ENCODE measurements around the gene PARS2. TPM values are rescaled to one million over a fixed set of nuclear protein-coding genes. Genes with fewer than 3 reads are reported as not detected.

The PARS2 gene
- total RNA-seq, 2 experiments from 2014 or later, result 5.3 to 7.6 TPM

- Histone ChIP-seq H2AFZ (ENCODE audit: low read length) (no peak overlapping the region), H3K36me3 (ENCODE audit: insufficient read depth, low read length) (no peaks in the 10 kb centered on the region), H3K9me2 (ENCODE audit: insufficient read depth, low read length) (no peaks in the 10 kb centered on the region), H3K9me3 (ENCODE audit: low read length) (no peaks in the 10 kb centered on the region), H4K20me1 (ENCODE audit: insufficient read depth, low read length) (no peaks in the 10 kb centered on the region; the same call in 1 of the 2 replicates), H3K4me1 (ENCODE audit: insufficient read depth, low read length, poor library complexity, severe bottlenecking) (no peaks in the 10 kb centered on the region), H3K4me3 (ENCODE audit: low read depth, low read length, poor library complexity, severe bottlenecking) (no peak overlapping the region), H3K27ac (ENCODE audit: low read depth, low read length, poor library complexity, severe bottlenecking) (no peak overlapping the region), H3K4me2 (ENCODE audit: low read length) (no peak overlapping the region), H3K79me2 (ENCODE audit: insufficient read depth, low read depth, low read length) (no peaks in the 10 kb centered on the region)
- TF ChIP-seq CTCF (conservative IDR thresholded peaks at IDR 0.05; ENCODE audit: low read length) (no peak), EZH2phosphoT487 (IDR thresholded peaks at IDR 0.05; ENCODE audit: borderline replicate concordance, low read depth, low read length) (no peak)
- ChIA-PET CTCF (ENCODE audit: unreplicated experiment) (no interaction called here), POLR2A (interaction anchor here (0.7 to 1.1 kb wide), 2 partner anchors 16 to 22 kb away, joined by 3 to 5 read pairs; no protein-coding TSS in a partner anchor)
- no peak for DNase-seq (ENCODE audit: low spot score)
- intact Hi-C loops (cut with micrococcal nuclease; ENCODE audit: unreplicated experiment), result no loop called here
- no TSS peak for BruUV-seq (replicated peaks)
These were observed 13.7 kb downstream of the PARS2 start for GRCh38 chr1:54750596-54750995.

DNA sequence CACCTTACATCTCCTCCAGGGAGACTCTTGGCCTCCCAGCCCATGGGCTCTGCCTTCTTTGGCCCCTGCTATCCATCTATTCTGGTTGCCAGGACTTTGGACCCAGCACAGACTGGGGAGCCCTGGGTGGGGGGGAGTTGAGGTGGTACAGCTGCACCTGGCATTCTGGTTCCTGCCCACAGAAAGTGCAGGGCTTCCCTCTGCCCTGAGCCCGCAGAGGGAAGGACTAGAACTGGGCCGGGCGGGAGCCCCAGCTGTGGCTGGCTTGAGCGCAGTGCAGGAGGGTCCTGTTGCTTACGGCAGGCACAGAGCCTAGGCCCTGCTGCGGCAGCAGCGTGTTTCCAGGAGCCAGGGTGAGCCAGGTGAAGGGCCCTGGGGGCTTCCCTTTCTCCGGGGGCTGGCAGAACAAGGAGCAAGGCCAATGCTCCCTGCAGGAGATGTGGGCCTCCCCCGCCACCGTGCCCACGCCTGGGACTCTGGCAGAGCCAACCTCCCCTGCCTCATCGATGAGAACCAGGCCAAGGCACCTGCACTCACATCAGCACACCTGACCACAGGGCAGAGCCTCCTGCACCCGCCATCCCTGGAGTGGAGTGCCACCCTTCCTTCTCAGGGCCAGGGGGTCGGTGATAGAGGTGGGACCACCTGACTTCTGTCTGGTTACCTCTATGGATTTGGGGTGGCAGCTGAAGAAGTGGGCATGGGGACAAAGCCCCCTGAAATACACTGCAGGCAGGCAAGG, 16.1 kb downstream of the PARS2 start:
- Histone ChIP-seq H3K79me2 (ENCODE audit: insufficient read depth, low read depth, low read length) (no peaks in the 10 kb centered on the region), H2AFZ (ENCODE audit: low read length) (no peak overlapping the region), H3K36me3 (ENCODE audit: insufficient read depth, low read length) (peaks cover 6% of the 10 kb centered on the region; the same call in 1 of the 2 replicates), H3K9me2 (ENCODE audit: insufficient read depth, low read length) (no peaks in the 10 kb centered on the region), H3K4me3 (ENCODE audit: low read depth, low read length, poor library complexity, severe bottlenecking) (no peak overlapping the region), H3K9me3 (ENCODE audit: low read length) (no peaks in the 10 kb centered on the region), H3K4me2 (ENCODE audit: low read length) (no peak overlapping the region), H3K27ac (ENCODE audit: low read depth, low read length, poor library complexity, severe bottlenecking) (no peak overlapping the region), H3K4me1 (ENCODE audit: insufficient read depth, low read length, poor library complexity, severe bottlenecking) (no peaks in the 10 kb centered on the region), H4K20me1 (ENCODE audit: insufficient read depth, low read length) (no peaks in the 10 kb centered on the region; the same call in 1 of the 2 replicates)
- DNase-seq (ENCODE audit: low spot score), result no peak
- intact Hi-C loops (cut with micrococcal nuclease; ENCODE audit: unreplicated experiment), result no loop called here
- no TSS peak for BruUV-seq (replicated peaks)
- CTCF ChIA-PET (ENCODE audit: unreplicated experiment), result no interaction called here
- POLR2A ChIA-PET, result no interaction called here
- TF ChIP-seq EZH2phosphoT487 (IDR thresholded peaks at IDR 0.05; ENCODE audit: borderline replicate concordance, low read depth, low read length), result no peak
- TF ChIP-seq CTCF (conservative IDR thresholded peaks at IDR 0.05; ENCODE audit: low read length), result no peak

DNA sequence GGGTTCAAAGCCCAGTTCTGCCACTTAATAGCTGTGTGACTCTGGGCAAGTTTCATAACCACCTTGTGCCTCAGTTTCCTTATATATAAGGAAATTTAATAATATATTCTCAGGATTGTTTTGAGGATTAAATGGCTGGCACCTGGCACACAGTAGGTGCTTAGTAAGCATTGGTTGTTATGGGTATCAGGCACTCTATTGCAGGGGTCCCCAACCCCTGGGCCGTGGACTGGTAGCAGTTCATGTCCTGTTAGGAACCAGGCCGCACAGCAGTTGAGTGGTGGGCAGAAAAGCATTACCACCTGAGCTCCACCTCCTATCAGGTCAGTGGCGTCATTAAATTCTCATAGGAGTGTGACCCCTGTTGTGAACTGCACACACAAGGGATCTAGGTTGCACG, 18.5 kb downstream of the PARS2 start:
- POLR2A ChIA-PET, result no interaction called here
- intact Hi-C loops (cut with micrococcal nuclease; ENCODE audit: unreplicated experiment), result no loop called here

More for the DNA sequence above, 18.5 kb downstream of the PARS2 start:
- no TSS peak for BruUV-seq (replicated peaks)
- H3K36me3 ChIP-seq (ENCODE audit: insufficient read depth, low read length), result peaks cover 30% of the 10 kb centered on the region
- no peaks in the 10 kb centered on the region for H3K9me3 ChIP-seq (ENCODE audit: low read length)
- no peaks in the 10 kb centered on the region for H3K79me2 ChIP-seq (ENCODE audit: insufficient read depth, low read depth, low read length)
- DNase-seq (ENCODE audit: low spot score), result no peak
- H2AFZ ChIP-seq (ENCODE audit: low read length), result no peak overlapping the region
- no peak overlapping the region for H3K27ac ChIP-seq (ENCODE audit: low read depth, low read length, poor library complexity, severe bottlenecking)
- H3K9me2 ChIP-seq (ENCODE audit: insufficient read depth, low read length), result no peaks in the 10 kb centered on the region
- no peak overlapping the region for H3K4me2 ChIP-seq (ENCODE audit: low read length)
- H3K4me1 ChIP-seq (ENCODE audit: insufficient read depth, low read length, poor library complexity, severe bottlenecking), result no peaks in the 10 kb centered on the region
- H4K20me1 ChIP-seq (ENCODE audit: insufficient read depth, low read length), result no peaks in the 10 kb centered on the region; the same call in 1 of the 2 replicates
- no peak overlapping the region for H3K4me3 ChIP-seq (ENCODE audit: low read depth, low read length, poor library complexity, severe bottlenecking)
- TF ChIP-seq CTCF (conservative IDR thresholded peaks at IDR 0.05; ENCODE audit: low read length) (no peak), EZH2phosphoT487 (IDR thresholded peaks at IDR 0.05; ENCODE audit: borderline replicate concordance, low read depth, low read length) (no peak)
- CTCF ChIA-PET (ENCODE audit: unreplicated experiment), result no interaction called here

Data from OCI-LY7 (cell line).